Neuronal stem cell (in vitro differentiated cells): Measurements from ENCODE around the gene ZNF717.
"Not testable (repeated sequence)": the region's sequence is repeated elsewhere in the genome, so short reads cannot be mapped to it uniquely, and the experiment has no call there.

Experiments
- DNase-seq: peaks from one replicate; pipeline ENCODE4 v3.0.0-alpha.2; 2013; ENCODE audit warnings: low spot score
- H2AFZ ChIP-seq: one replicate; pipeline ENCODE4 v1.6.1; 2013; ENCODE audit warnings: mild to moderate bottlenecking, low read length, inconsistent platforms
- H2AK5ac ChIP-seq: 2 replicates; pipeline ENCODE4 v1.6.1; 2013; ENCODE audit warnings: low read depth, mild to moderate bottlenecking, inconsistent platforms, low read length, moderate library complexity, mixed read lengths
- H2BK120ac ChIP-seq: 2 replicates; pipeline ENCODE4 v1.6.1; 2013; ENCODE audit warnings: low read depth, mild to moderate bottlenecking, inconsistent platforms, low read length, moderate library complexity, mixed read lengths
- H2BK12ac ChIP-seq: one replicate; pipeline ENCODE4 v1.6.1; 2013; ENCODE audit warnings: low read length, inconsistent platforms
- H2BK15ac ChIP-seq: 2 replicates; pipeline ENCODE4 v1.6.1; 2013; ENCODE audit warnings: mild to moderate bottlenecking, low read length, inconsistent platforms, mixed read lengths
- H2BK5ac ChIP-seq: one replicate; pipeline ENCODE4 v1.6.1; 2013; ENCODE audit warnings: inconsistent platforms, mild to moderate bottlenecking, low read length, moderate library complexity
- H3K14ac ChIP-seq: one replicate; pipeline ENCODE4 v1.6.1; 2013; ENCODE audit warnings: low read length, inconsistent platforms
- H3K18ac ChIP-seq: 2 replicates; pipeline ENCODE4 v1.6.1; 2013; ENCODE audit warnings: low read length, inconsistent platforms
- H3K23ac ChIP-seq: 2 replicates; pipeline ENCODE4 v1.6.1; 2013; ENCODE audit warnings: low read depth, mild to moderate bottlenecking, mixed read lengths, low read length, inconsistent platforms; ENCODE audit not compliant: poor library complexity
- H3K27ac ChIP-seq: replicated peaks from 3 replicates; pipeline ENCODE4 v1.5.1; 2013; ENCODE audit warnings: low read length, inconsistent platforms
- H3K27me3 ChIP-seq, 3 experiments: 2 replicates each; pipeline ENCODE4 v1.6.1; 2013; ENCODE audit warnings: low read length in 3 of 3, mild to moderate bottlenecking in 2 of 3, inconsistent platforms in 1 of 3, low read depth in 1 of 3, mixed read lengths in 1 of 3, moderate library complexity in 1 of 3; ENCODE audit not compliant: control insufficient read depth in 3 of 3, insufficient read depth in 3 of 3
- H3K36me3 ChIP-seq, 2 donors: replicated peaks in 1 of 2; 2 replicates each; pipeline ENCODE4 v1.6.1; 2013; ENCODE audit warnings: low read length in 2 of 2; ENCODE audit not compliant: control insufficient read depth in 2 of 2, insufficient read depth in 2 of 2
- H3K4ac ChIP-seq: 2 replicates; pipeline ENCODE4 v1.6.1; 2013; ENCODE audit warnings: inconsistent platforms, mild to moderate bottlenecking, low read length, moderate library complexity
- H3K4me1 ChIP-seq, 2 donors: 1 replicate in 1 of 2; 2 replicates in 1 of 2; pipeline ENCODE4 v1.6.1; 2013; ENCODE audit warnings: low read length in 2 of 2, low read depth in 1 of 2; ENCODE audit not compliant: control insufficient read depth in 2 of 2, insufficient read depth in 1 of 2
- H3K4me2 ChIP-seq: one replicate; pipeline ENCODE4 v1.6.1; 2013; ENCODE audit warnings: mild to moderate bottlenecking, low read length, inconsistent platforms; ENCODE audit not compliant: insufficient read depth, poor library complexity, severe bottlenecking
- H3K4me3 ChIP-seq, 2 donors: 2 replicates each; pipeline ENCODE4 v1.5.1; 2013; ENCODE audit warnings: low read length in 2 of 2, mild to moderate bottlenecking in 2 of 2, inconsistent platforms in 1 of 2, moderate library complexity in 1 of 2
- H3K79me1 ChIP-seq: one replicate; pipeline ENCODE4 v1.6.1; 2013; ENCODE audit warnings: low read depth, mild to moderate bottlenecking, inconsistent platforms, low read length, moderate library complexity
- H3K9ac ChIP-seq: one replicate; pipeline ENCODE4 v1.6.1; 2013; ENCODE audit warnings: mild to moderate bottlenecking, low read depth, low read length, inconsistent platforms; ENCODE audit not compliant: poor library complexity
- H3K9me3 ChIP-seq, 2 donors: replicated peaks in 1 of 2; 2 replicates each; pipeline versions ENCODE3 to v1.6.1; 2013; ENCODE audit warnings: low read length in 2 of 2, mild to moderate bottlenecking in 2 of 2, inconsistent platforms in 1 of 2, low read depth in 1 of 2, mixed read lengths in 1 of 2, moderate library complexity in 1 of 2; ENCODE audit not compliant: control insufficient read depth in 2 of 2, insufficient read depth in 1 of 2
- H4K8ac ChIP-seq: one replicate; pipeline ENCODE4 v1.6.1; 2013; ENCODE audit warnings: low read depth, mild to moderate bottlenecking, inconsistent platforms, low read length, moderate library complexity
- H4K91ac ChIP-seq: one replicate; pipeline ENCODE4 v1.6.1; 2013; ENCODE audit warnings: low read length, low read depth, mild to moderate bottlenecking, inconsistent platforms; ENCODE audit not compliant: poor library complexity
- WGBS, 2 donors: extraction: QIAGEN DNeasy Blood & Tissue Kit; methylation state at CpG; one replicate each; pipeline ENCODE4 v1.1.7; 2013; ENCODE audit warnings: missing lambda C conversion rate in 2 of 2, mixed read lengths in 1 of 2; ENCODE audit not compliant: insufficient read length in 2 of 2, insufficient replicate concordance in 1 of 2; ENCODE audit errors: extremely low coverage in 2 of 2; 5-methylcytosine and 5-hydroxymethylcytosine counted together

The ZNF717 gene

GRCh38 chr3:75771631-75772030, 13.7 kb downstream of the ZNF717 start:
- H4K91ac ChIP-seq, H2BK5ac ChIP-seq, H3K4ac ChIP-seq, H3K4me1 ChIP-seq, H4K8ac ChIP-seq, H3K9me3 ChIP-seq, H3K79me1 ChIP-seq, H2BK15ac ChIP-seq, H3K27ac ChIP-seq, DNase-seq, H3K23ac ChIP-seq, H2BK12ac ChIP-seq, H3K4me2 ChIP-seq, H3K18ac ChIP-seq, H2AFZ ChIP-seq, H3K27me3 ChIP-seq, H3K9ac ChIP-seq, H3K36me3 ChIP-seq, H3K14ac ChIP-seq, H2BK120ac ChIP-seq, H2AK5ac ChIP-seq: not testable (repeated sequence)
- WGBS, 2 donors = no CpG with 5 or more reads among the region's 10 CpGs
- H3K4me3 ChIP-seq = peak overlapping the region in 1 of 2 donors; percentile 22

- H3K36me3 ChIP-seq = peaks cover 0 to 3% of the 10 kb centered on the region in 2 donors
- H2AK5ac ChIP-seq = no peak overlapping the region
- H3K4me2 ChIP-seq = no peak overlapping the region
- no peak overlapping the region for H3K4ac ChIP-seq
- H3K4me3 ChIP-seq = no peak overlapping the region
- H3K27me3 ChIP-seq = no peaks in the 10 kb centered on the region
- peaks cover 5% of the 10 kb centered on the region for H3K79me1 ChIP-seq
- peaks cover 0 to 6% of the 10 kb centered on the region in 2 donors for H3K9me3 ChIP-seq
- H3K27ac ChIP-seq = no peak overlapping the region
- H3K23ac ChIP-seq = no peak overlapping the region
- no peak for DNase-seq
- no peak overlapping the region for H2BK5ac ChIP-seq
- H2AFZ ChIP-seq = no peak overlapping the region
- H2BK120ac ChIP-seq = no peak overlapping the region
- no peak overlapping the region for H2BK15ac ChIP-seq
- H4K8ac ChIP-seq = no peak overlapping the region
- WGBS, 2 donors = no CpG with 5 or more reads among the region's 7 CpGs
- no peak overlapping the region for H3K18ac ChIP-seq
- H3K9ac ChIP-seq = no peak overlapping the region
- H3K4me1 ChIP-seq = no peaks in the 10 kb centered on the region
- H4K91ac ChIP-seq = no peak overlapping the region
- H3K14ac ChIP-seq = no peak overlapping the region
- no peak overlapping the region for H2BK12ac ChIP-seq
Observed at GRCh38 chr3:75768303-75769017, 16.9 kb downstream of the ZNF717 start.

- no peak overlapping the region for H3K9ac ChIP-seq
- H3K9me3 ChIP-seq = peaks cover 22 to 27% of the 10 kb centered on the region in 2 donors
- H4K8ac ChIP-seq = no peak overlapping the region
- H2BK120ac ChIP-seq = no peak overlapping the region
- no peak overlapping the region for H2BK5ac ChIP-seq
- H3K79me1 ChIP-seq = no peaks in the 10 kb centered on the region
- no peak overlapping the region for H2BK15ac ChIP-seq
- H3K18ac ChIP-seq = no peak overlapping the region
- H3K23ac ChIP-seq = no peak overlapping the region
- H3K27me3 ChIP-seq = no peaks in the 10 kb centered on the region
- H2BK12ac ChIP-seq = no peak overlapping the region
- H3K4me1 ChIP-seq = no peaks in the 10 kb centered on the region
- no peak overlapping the region for H3K4ac ChIP-seq
- H2AFZ ChIP-seq = no peak overlapping the region
- H3K36me3 ChIP-seq = peaks cover 0 to 9% of the 10 kb centered on the region in 2 donors
- no peak overlapping the region for H3K4me3 ChIP-seq
- peak; percentile 1 for DNase-seq
- WGBS, 2 donors = no CpG with 5 or more reads among the region's 7 CpGs
- H4K91ac ChIP-seq = no peak overlapping the region
- no peak overlapping the region for H3K4me2 ChIP-seq
- H3K27ac ChIP-seq = no peak overlapping the region
- H3K14ac ChIP-seq = no peak overlapping the region
- no peak overlapping the region for H2AK5ac ChIP-seq
Observed at GRCh38 chr3:75737831-75738493, 47.4 kb downstream of the ZNF717 start.

- H2BK15ac ChIP-seq = no peak overlapping the region
Observed at GRCh38 chr3:75727985-75728384, 57.4 kb downstream of the ZNF717 start.

More at GRCh38 chr3:75727985-75728384, 57.4 kb downstream of the ZNF717 start:
- no peak overlapping the region for H2AFZ ChIP-seq
- no peak overlapping the region for H4K8ac ChIP-seq
- no peaks in the 10 kb centered on the region for H3K36me3 ChIP-seq
- WGBS, 2 donors = no CpG with 5 or more reads among the region's 2 CpGs
- H3K4me2 ChIP-seq = no peak overlapping the region
- H3K14ac ChIP-seq = no peak overlapping the region
- no peaks in the 10 kb centered on the region for H3K4me1 ChIP-seq
- no peak overlapping the region for H3K9ac ChIP-seq
- DNase-seq = no peak
- H4K91ac ChIP-seq = no peak overlapping the region
- no peak overlapping the region for H2BK5ac ChIP-seq
- no peak overlapping the region for H3K18ac ChIP-seq
- H3K4me3 ChIP-seq = no peak overlapping the region
- no peak overlapping the region for H2AK5ac ChIP-seq
- peaks cover 0 to 3% of the 10 kb centered on the region in 2 donors for H3K9me3 ChIP-seq
- H3K27ac ChIP-seq = no peak overlapping the region
- no peak overlapping the region for H2BK120ac ChIP-seq
- no peak overlapping the region for H3K23ac ChIP-seq
- H3K4ac ChIP-seq = no peak overlapping the region
- no peaks in the 10 kb centered on the region for H3K27me3 ChIP-seq
- H3K79me1 ChIP-seq = no peaks in the 10 kb centered on the region
- H2BK12ac ChIP-seq = no peak overlapping the region
